NCI-H69 (cell line): Measurements from ENCODE around the gene P3H2.
"Not testable (repeated sequence)": the region's sequence is repeated elsewhere in the genome, so short reads cannot be mapped to it uniquely, and the experiment has no call there.

ENCODE experiments used
- DNase-seq: peaks from one replicate; lab custom pipeline; 2025; lab: John Stamatoyannopoulos, UW

Gene P3H2

GRCh38 chr3:189978753-189979152, 141.9 kb downstream of the P3H2 start:
- no peak for DNase-seq

GRCh38 chr3:189977174-189977573, 143.5 kb downstream of the P3H2 start:
- no peak for DNase-seq

- DNase-seq: no peak
These were observed 145.2 kb downstream of the P3H2 start for GRCh38 chr3:189975391-189975990.

GRCh38 chr3:189974359-189974758, 146.3 kb downstream of the P3H2 start:
- no peak for DNase-seq

GRCh38 chr3:189967254-189967865, 153.3 kb downstream of the P3H2 start:
- DNase-seq: peak; percentile 70

GRCh38 chr3:189966843-189967242, 153.9 kb downstream of the P3H2 start:
- DNase-seq: no peak

- DNase-seq: no peak
These were observed 155.9 kb downstream of the P3H2 start for GRCh38 chr3:189964623-189965332.

- no peak for DNase-seq
These were observed 158.2 kb downstream of the P3H2 start for GRCh38 chr3:189962466-189962865.

GRCh38 chr3:189961522-189962161, 159.1 kb downstream of the P3H2 start:
- peak; percentile 87 for DNase-seq

GRCh38 chr3:189961086-189961485, 159.6 kb downstream of the P3H2 start:
- DNase-seq: not testable (repeated sequence)

GRCh38 chr3:189954733-189955665, 165.7 kb downstream of the P3H2 start:
- DNase-seq: no peak

- DNase-seq: no peak
These were observed 167.1 kb downstream of the P3H2 start for GRCh38 chr3:189953551-189953950.

GRCh38 chr3:189952272-189952671, 168.4 kb downstream of the P3H2 start:
- DNase-seq: peak; percentile 29

GRCh38 chr3:189950258-189950657, 170.4 kb downstream of the P3H2 start:
- no peak for DNase-seq

GRCh38 chr3:189949580-189949979, 171.1 kb downstream of the P3H2 start:
- DNase-seq: no peak

- DNase-seq: no peak
These were observed 172.0 kb downstream of the P3H2 start for GRCh38 chr3:189948724-189949045.

GRCh38 chr3:189947948-189948723, 172.6 kb downstream of the P3H2 start:
- peak; percentile 77 for DNase-seq

- no peak for DNase-seq
These were observed 173.6 kb downstream of the P3H2 start for GRCh38 chr3:189947068-189947467.

GRCh38 chr3:189945935-189946709, 174.6 kb downstream of the P3H2 start:
- no peak for DNase-seq
